ENCODE data around the gene CASP3.

GRCh38 chr4:184697956-184698355 lies 48.7 kb upstream of the CASP3 start:
- no peak for TF ChIP-seq CTCF (IDR thresholded peaks at IDR 0.05)
- no peak for TF ChIP-seq EZH2 (IDR thresholded peaks at IDR 0.05; ENCODE audit: borderline replicate concordance, insufficient read depth, low read depth, low read length, poor library complexity, severe bottlenecking)

Data from B cell (primary cell).